GM13977 (cell line): ENCODE results near the gene SART3.
A peak's percentile ranks its signal among the peaks of the same experiment; 100 is the strongest.

Source experiments
- DNase-seq: peaks from one replicate; pipeline ENCODE4 v3.0.0; 2012; ENCODE audit warnings: low spot score
- CTCF ChIP-seq: IDR thresholded peaks from 2 replicates; pipeline ENCODE4 v1.5.1; 2012; ENCODE audit warnings: mild to moderate bottlenecking, control low read depth; ENCODE audit not compliant: insufficient read depth; ENCODE audit errors: extremely low read depth, missing control alignments
- in situ Hi-C: fragments of 300-500 bp; cut with MboI; formaldehyde crosslinking; loops from one replicate; pipeline ENCODE4 v1.12.0; 2022; ENCODE audit warnings: low sequenced_read_pairs, low pct_unique_long_range_greater_than_20kb, mixed read lengths, inconsistent platforms; ENCODE audit not compliant: unreplicated experiment

SART3 gene, protein sequence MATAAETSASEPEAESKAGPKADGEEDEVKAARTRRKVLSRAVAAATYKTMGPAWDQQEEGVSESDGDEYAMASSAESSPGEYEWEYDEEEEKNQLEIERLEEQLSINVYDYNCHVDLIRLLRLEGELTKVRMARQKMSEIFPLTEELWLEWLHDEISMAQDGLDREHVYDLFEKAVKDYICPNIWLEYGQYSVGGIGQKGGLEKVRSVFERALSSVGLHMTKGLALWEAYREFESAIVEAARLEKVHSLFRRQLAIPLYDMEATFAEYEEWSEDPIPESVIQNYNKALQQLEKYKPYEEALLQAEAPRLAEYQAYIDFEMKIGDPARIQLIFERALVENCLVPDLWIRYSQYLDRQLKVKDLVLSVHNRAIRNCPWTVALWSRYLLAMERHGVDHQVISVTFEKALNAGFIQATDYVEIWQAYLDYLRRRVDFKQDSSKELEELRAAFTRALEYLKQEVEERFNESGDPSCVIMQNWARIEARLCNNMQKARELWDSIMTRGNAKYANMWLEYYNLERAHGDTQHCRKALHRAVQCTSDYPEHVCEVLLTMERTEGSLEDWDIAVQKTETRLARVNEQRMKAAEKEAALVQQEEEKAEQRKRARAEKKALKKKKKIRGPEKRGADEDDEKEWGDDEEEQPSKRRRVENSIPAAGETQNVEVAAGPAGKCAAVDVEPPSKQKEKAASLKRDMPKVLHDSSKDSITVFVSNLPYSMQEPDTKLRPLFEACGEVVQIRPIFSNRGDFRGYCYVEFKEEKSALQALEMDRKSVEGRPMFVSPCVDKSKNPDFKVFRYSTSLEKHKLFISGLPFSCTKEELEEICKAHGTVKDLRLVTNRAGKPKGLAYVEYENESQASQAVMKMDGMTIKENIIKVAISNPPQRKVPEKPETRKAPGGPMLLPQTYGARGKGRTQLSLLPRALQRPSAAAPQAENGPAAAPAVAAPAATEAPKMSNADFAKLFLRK

DNA sequence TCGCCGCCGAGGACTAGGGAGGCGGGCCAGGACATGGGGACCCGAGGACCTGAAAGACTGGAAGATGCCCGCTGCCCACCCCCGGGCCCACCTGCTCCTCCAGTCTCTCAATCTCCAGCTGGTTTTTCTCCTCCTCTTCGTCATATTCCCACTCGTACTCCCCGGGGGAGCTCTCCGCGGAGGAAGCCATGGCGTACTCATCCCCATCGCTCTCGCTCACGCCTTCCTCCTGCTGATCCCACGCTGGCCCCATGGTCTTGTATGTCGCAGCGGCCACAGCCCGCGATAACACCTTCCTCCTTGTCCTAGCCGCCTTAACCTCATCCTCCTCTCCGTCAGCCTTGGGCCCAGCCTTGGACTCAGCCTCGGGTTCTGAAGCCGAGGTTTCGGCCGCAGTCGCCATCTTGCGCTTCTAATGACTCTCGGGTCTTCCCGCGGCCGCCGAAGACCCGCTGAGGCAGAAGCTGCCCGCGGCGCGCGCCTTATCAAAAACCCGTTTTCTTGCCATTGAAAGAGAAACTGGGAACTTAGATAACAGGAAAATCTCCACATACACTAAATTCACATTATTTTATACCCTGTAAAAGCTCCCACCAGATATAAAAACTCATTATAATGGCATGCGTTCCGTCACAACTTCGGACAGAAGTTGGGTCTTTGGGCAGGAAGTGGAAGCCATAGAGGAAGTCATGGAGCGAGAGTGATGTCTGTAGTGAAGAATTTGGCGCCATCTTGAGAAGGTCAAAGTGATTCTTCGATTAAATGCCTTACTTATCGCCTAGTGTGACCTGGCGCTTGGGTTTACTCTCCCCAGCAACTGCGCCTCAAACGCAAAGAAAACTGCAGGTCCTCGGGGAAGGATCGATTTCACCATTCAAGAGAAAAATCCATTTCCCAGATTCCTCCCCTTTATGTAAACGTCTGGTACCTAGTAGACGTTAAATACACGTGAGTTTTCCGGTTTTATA is at the start of gene SART3:
Gene SART3 (minus strand): TSS at position 422 of the 968 bp plus-strand sequence. CDS start 19 bp downstream, at position 403.
- in situ Hi-C loops = loop anchor here (5.0 kb wide), 1 partner anchor 241 kb away; no protein-coding TSS in a partner anchor
- no peak for TF ChIP-seq CTCF

DNA sequence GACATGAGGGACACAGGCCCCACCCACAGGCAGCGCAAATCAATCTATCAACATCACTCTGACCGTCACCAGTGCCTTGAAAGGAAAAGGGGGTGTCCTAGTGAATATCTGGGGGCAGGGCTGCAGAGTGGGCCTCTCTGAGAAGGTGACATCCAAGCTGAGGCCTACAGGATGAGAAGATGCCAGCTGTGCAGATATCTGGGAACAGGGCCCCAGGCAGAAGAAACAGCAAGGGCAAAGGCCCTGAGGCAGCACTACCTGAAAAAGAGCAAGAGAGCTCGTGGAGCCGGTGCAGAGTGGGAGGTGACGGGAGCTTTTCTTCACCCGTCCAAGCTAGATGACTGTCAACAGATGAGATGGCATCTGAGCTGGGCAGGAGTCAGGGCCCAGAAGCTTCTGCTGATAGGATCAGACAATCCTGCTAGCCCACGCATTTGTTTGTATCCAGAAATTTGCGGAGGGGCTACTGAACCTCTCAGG is 49.4 kb upstream of the SART3 start:
- no peak for TF ChIP-seq CTCF
- in situ Hi-C loops = no loop called here
- DNase-seq = no peak

More for the DNA sequence above, at the start of gene SART3:
- peak; percentile 83 for DNase-seq

- no peak for DNase-seq
- in situ Hi-C loops = no loop called here
- TF ChIP-seq CTCF = no peak
Measured at GRCh38 chr12:108609537-108610335, 48.8 kb upstream of the SART3 start.

GRCh38 chr12:108608616-108609015 is 47.6 kb upstream of the SART3 start:
- no peak for DNase-seq
- in situ Hi-C loops = no loop called here
- no peak for TF ChIP-seq CTCF

- DNase-seq = no peak
- TF ChIP-seq CTCF = no peak
- in situ Hi-C loops = no loop called here
Measured at GRCh38 chr12:108607981-108608600, 47.1 kb upstream of the SART3 start.
